HG02759 (cell line): Measurements from ENCODE around the gene MAP3K5.
A peak's percentile ranks its signal among the peaks of the same experiment; 100 is the strongest.
"Not testable (repeated sequence)": the region's sequence is repeated elsewhere in the genome, so short reads cannot be mapped to it uniquely, and the experiment has no call there.

Source experiments
- ATAC-seq: cut with Tn5 transposase; IDR thresholded peaks from one replicate; pipeline ENCODE4 v1.9.1; 2021; ENCODE audit warnings: mild to moderate bottlenecking, moderate library complexity; ENCODE audit not compliant: unreplicated experiment

The MAP3K5 gene

DNA sequence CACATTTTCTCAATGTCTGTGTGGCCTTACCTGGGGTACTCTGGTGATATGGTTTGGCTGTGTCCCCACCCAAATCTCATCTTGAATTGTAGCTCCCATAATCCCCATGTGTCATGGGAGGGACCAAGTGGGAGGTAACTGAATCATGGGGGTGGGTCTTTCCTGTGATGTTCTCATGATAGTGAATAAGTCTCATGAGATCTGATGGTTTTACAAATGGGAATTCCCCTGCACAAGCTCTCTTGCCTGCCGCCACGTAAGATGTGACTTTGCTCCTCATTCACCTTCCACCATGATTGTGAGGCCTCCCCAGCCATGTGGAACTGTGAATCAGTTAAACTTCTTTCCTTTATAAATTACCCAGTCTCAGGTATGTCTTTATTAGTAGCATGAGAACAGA, 201.4 kb downstream of the MAP3K5 start:
- not testable (repeated sequence) for ATAC-seq

DNA sequence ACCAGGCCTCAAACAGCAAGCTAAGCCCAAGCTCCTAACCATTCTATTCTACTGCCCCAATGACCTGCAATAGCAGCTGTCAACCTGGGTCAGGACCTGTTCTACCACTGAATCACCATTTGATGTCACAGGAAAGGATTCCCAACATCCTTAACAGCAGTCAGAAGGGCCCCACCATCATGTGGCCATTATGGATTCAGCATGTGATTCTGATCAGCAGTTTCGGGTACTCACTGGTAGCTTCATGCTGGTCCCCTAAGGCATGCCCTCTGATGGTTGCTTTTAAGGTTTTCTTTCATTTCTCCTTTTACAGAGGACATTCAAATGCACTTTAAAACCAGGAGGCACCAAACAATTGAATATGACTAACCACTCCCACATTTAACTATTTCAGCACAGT, 204.8 kb downstream of the MAP3K5 start:
- ATAC-seq, result no peak

DNA sequence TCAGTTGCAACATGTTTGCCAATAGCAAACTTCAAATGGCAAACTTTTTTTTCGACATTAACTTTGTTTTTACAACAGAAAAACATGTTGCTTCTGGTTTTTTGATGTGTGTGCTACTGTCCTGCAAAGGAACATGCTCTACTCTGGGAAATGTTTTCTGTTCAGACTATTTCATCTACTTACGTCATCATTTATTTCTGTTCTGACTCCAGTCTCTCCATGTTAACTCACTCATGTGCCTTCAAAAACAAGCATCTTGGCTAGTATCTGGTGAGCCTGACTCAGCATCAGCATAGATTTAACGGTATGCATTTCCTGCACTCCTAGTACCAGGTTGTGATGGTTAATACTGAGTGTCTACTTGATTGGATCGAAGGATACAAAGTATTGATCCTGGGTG, 206.0 kb downstream of the MAP3K5 start:
- ATAC-seq, result no peak

DNA sequence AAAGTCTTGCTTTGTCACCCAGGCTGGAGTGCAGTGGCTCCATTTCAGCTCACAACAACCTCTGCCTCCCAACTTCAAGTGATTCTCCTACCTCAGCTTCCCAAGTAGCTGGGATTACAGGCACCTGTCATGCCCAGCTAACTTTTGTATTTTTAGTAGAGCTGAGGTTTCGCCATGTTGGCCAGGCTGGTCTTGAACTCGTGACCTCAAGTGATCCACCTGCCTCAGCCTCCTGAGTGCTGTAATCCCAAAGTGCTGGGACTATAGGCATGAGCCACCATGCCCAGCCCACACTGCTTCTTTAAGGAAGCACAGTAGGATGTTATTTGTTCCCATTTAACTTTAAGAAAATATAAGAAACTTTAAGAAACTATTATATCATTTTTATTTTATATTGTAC, 206.8 kb downstream of the MAP3K5 start:
- ATAC-seq, result not testable (repeated sequence)

DNA sequence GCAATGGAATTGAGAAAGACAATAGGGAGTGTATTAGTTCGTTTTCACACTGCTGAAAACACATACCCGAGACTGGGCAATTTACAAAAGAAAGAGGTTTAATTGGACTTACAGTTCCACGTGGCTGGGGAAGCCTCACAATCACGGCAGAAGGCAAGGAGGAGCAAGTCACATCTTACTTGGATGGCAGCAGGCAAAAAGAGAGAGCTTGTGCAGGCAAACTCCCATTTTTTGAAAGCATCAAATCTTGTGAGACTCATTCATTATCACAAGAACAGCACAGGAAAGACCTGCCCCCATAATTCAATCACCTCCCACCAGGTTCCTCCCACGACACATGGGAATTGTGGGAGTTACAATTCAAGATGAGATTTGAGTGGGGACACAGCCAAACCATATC, 208.0 kb downstream of the MAP3K5 start:
- ATAC-seq, result not testable (repeated sequence)

DNA sequence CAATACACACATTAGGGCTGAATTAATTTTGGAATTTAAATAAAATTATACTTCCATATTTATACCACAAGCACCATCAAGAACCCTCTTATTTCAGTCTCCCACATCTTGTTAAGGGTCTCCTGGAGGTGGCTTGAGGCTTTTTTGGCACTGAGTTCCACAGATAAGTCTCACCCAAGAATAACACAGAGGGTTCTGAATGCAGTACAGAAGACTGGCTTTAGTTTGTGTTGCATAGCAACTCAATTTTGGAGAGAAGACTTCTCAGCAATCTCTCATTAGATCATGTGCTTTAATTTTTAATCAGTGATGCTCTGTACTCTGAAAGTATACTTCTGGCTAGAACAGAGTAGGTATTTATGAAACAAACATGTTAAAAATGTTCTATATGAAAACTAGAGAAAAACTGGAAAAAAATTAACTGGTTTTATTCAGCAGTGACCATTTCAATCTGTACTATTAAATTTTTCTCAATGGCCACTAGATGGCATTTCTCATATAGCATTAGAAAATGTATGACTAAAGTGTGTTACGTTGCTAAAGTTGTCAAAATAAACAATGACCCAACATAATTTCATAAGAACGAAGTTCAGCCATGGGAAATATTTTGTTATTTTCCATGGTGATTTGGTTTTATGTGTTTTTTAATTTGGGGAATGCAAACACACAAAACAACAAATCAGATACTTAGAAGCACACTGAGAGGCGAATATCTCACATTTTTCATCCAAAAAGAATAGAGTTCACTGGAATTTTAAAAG, 209.4 kb downstream of the MAP3K5 start:
- ATAC-seq, result no peak

DNA sequence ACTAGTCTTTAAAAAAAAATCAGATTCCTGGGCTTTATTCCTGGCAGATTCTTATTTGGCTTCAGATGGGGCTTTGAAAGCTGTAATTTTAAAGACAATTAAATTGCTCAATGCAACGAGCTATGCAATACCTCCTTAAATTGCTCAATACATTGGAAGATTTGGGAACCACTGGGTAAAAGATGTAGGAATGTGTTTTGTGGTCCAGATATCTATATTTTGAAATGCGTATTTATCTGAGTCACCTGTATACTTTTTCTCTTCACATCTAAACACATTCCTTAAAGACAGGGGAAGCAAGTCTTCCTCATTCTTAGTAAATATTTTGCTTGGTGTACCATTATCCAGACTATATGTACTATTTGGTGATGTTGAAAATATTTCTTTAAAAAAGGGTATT, 212.5 kb downstream of the MAP3K5 start:
- ATAC-seq, result no peak

DNA sequence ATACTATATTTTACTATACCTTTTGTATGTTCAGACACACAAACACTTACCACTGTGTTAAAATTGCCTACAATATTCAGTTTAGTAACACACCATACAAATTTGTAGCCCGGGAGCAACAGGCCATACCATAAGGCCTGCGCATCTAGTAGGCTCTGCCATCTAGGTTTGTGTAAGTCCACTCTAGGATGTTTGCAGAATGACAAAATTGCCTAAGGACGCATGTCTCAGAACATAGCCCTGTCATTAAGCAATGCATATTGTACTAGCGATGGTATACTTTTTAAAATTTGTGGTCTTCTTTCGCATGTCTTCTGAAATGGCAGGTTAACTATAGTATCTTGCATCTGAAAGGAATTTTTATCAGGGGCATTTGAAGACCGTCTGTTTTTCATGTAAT, 215.5 kb downstream of the MAP3K5 start:
- ATAC-seq, result no peak

DNA sequence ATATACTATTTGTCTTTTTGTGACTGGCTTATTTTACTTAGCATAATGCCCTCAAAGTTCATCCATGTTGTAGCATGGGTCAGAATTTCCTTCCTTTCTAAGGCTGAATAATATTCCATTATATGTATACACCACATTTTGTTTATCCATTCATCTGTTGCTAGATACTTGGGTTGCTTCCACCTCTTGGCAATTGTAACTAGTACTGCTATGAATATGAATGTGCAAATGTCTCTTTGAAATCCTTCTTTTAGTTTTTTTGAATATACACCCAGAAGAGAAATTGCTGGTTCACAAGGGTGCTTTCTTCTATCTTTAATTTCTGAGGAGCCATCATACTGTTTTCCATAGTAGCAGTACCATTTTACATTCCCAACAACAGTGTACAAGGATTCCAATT, 220.8 kb downstream of the MAP3K5 start:
- no peak for ATAC-seq

DNA sequence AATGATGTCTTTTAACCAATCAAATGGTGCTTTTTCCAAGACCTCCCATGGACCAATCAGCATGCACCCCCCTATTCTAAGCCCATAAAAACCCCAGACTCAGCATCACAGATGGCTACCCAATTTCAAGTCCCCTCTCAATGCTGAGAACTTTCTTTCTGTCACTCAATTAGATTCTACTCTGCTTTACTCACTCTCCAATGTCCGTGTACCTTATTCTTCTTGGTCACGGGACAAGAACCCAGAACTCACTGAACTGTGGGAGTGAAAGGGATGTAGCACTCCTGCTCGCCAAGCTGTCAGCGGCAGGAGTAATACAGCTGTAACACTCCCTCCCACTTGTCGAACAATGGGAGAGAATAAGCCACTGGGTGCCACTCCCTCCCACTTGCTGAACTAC, 221.2 kb downstream of the MAP3K5 start:
- ATAC-seq, result no peak

DNA sequence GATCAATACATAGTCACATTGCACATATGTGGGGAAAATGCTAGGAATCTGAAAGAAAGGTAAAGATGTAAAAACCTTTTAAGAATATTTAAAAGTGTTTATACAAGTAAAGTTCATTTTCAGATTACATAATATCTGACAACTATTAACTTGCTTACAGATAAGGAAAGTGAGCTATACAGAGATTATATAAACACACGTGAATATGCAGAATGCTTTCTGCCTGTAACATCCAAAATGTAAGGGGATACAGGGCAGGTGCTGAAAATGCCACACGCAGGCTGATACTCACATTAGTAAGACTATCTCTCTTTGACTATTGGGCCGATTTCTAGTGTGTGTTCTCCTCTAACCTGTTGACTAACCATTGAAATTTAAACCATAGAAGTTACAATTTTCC, 224.1 kb downstream of the MAP3K5 start:
- ATAC-seq, result no peak

DNA sequence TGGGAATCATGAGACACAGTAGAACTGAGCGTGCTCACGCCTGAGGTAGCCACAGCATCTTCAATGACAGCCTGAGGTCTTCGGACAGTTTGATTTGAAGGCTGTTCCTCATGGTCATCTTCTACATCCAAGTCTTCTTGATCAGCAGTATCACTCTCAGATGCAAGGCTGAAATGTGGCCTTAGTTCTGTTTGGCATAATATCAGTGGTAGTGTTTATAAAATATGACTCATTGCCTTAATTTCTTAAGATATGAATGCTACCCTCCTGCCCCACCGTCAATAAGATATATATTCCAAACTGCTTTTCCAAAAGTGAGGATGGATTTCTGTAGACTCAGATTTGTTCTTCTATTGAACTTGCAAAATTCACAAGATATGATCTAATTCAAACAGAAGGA, 224.6 kb downstream of the MAP3K5 start:
- no peak for ATAC-seq

DNA sequence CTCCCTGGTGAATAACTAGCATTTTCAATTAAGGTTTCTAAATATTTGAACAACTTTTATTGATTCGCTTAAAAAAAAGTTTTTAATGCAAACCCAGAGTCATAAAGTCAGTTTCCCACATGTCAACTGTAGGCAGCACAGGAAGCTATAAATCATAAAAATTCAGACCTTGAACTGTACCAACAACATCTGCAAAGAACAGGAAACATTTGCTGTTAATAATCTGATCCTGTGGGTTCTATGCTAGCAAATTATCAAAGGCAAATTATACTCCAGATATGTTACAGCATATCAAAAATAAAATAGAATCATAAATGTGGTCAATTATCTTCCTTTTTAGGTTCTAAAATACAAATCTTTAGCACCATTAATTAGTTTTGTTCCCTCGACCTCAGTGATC, 225.4 kb downstream of the MAP3K5 start:
- no peak for ATAC-seq

DNA sequence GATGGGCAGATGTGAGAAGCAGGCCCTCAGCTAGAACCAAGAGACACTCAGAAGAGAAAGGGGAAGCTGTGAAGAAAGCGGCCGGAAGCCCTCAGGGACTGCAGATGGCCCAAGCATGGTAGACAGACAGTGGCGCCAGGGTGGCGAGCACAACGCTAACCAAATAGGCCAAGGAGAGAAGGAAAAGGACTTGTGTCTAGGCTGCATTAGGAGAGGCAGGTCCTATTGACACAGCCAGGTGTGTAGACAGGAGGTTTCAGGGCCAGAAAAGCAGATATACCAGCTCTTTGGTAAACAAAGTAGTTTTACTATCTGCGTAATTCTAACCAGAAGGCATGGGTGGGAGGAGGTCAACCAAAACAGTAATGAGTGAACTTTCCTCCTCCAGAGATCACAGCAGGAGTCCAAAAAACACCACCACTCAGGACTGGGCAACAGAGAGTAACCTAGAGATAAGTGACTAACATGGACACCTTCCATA, 226.2 kb downstream of the MAP3K5 start:
- ATAC-seq, result no peak

DNA sequence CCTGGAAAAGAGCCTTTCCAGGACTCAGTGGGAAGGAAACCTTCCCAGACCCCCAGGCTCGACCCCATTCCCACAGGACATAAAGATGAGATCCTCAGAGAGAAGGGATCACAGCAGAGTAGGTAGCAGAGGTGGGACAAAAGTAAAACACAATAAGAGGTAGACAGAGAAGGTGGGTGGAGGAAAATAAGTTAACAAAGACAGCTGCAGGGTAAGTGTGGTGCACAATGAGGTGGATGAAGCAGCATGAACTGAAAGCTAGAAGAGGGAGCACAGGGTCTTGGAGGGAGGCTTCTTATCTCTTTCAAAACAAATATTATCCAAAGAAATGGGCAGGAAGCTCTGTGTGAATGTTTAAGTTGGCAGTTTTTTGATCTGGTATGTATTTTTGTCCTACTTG, 228.1 kb downstream of the MAP3K5 start:
- ATAC-seq, result no peak

DNA sequence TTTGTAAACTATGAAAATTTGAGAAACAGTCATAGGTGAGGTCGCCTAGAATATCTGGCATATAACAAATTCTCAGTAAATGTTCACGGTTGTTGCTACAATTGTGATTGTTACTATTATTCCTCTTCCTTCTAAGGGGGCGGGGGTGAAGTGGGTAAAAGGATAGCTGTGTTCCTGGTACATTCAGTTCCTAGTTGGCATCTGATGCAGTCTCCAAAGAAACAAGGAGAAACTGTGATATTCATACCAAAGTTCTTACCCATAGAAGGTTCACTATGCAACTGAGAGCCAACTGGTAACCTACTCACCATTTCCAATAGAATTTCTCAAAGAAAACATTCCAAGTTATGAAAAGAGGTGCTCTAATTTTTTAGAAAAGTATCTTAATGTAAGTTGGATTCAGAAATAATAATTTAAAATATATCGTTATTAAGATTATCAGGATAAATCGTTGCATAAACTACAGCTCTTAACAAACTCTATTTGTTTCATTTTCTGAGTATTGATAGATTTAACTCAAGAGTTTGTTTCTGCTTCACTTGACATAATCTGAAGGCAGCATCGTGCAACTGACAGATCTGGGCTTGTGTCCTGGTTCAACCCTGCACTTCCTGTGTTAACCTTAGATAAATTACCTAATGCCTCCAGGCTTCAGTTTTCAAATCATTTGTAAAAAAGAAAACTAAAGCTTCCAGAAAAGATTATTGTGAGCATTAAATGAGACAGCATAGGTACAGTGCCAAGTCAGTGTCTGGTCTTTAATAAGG, 228.7 kb downstream of the MAP3K5 start:
- no peak for ATAC-seq

DNA sequence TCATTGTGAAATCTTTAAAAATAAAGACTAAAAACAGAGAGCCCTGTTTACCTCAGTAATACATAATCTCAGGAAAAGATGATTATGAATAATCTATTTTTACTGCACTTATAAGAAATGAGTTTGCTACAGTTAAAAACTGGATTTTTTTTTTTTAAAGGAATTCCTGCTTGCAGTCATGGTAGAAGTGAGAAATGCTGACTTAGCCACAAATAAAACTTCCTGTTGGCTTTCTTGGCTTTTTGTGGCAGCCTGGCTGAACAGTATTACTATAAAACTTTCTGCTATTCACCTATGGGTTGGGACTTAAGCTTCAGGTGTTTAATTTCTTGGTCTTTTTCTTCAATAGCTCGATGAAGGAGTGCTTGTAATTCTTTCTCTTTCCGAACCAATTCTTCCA, 230.1 kb downstream of the MAP3K5 start:
- ATAC-seq, result no peak

DNA sequence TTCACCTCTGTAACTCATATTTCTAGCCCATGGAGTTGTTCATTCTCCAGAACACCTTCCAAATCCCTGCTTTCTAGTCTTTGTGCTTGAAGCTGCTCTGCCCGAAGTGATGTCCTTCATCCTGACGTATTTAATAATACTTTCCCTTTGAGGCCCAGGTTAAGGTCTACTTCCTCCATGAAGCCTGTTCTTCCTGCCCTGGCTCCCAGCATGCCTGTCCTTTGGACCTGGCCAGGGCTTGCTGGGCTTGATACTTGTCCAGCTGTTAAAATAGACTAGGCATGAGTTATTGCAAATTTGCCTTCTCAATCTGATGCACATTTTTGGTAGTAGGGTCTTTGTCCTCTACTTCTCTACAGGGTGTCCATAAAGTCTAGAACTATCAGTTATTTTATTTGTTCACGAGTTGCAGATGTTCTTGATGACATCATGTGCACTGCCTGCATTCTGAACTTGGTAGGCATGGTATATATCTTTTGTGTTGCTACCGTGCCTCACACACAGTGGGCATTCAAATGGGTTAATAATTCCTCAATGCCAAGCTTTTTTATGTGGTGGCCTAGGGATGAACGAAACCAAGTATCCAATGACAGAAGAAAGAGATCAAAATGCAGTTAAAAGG, 239.0 kb downstream of the MAP3K5 start:
- ATAC-seq, result no peak

DNA sequence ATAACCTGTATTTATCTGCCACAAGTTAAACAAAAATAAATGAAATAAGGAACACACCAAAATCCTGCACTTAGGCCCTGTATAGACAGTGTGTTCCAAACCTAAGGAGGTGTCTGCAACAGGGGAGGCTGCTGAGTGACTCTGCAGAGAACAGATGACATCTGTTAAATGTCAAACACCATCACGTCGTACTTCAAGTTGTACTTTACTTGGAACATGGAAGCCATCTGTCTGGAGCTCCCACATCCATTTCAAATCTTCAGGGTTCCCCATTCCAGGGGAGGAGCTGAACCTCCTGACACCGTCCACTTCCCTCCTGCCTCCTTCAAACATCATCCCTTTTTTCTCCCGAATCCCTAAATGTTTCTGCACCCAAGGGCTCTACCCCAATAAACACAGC, 240.2 kb downstream of the MAP3K5 start:
- no peak for ATAC-seq

DNA sequence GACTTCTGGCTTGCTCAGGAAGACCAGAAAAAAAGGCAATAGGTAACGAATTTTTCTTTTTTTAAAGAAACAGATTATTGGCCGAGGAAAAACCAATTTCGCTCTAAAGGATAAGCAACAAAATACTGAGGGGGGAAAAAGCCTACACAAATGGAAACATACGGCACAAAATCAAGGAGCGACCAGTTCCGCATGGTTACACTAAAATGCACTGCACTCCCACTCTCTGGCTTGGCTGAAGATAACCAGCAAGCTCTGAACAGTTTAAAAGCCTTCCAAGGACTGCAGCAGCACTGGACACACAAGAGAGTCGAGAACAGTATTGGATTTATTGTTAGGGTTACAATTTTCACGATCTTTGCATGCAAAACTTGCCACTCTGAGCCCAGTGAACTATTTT, 241.2 kb downstream of the MAP3K5 start:
- no peak for ATAC-seq

DNA sequence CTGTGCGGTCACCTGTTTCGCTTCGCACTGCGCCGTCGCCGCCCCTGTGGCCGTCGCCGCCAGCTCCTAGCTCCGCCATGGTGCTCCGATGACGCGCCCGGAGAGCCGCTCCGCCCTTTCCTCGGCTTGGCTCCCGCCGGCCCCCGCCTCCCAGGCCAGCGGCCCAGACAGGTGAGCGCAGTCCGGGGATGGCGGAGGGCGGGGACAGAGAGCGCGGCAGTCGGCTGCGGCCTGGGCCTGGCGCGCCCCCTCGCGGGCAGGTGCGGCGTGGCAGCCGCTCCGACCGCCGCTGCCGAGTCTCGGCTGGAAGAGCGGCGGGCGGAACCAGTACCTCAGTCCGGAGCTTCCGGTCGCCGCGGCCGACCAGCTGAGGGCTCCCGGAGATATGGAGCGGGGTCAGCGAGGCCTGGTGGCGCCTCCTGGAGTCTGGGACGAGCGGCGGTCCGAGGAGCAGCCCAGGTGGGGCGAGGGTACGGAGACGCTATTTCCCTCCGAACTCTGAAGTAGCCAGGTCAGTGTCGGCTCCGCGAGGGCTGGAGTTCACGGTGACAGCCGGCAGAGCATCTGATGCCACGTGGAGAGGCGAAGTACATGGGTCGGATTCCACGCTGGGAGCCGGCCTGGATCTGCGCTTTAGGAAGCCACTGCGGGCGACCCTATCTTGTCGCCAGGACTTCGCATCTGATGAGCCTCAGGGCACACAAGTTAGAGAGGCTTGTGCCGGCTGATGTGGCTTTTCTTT, 241.8 kb downstream of the MAP3K5 start, which contains the start of gene MAP7:
Gene MAP7 (minus strand): TSS at position 93 of the 742 bp plus-strand sequence. CDS start 14 bp downstream, at position 79.
- ATAC-seq, result peak; percentile 79
